NCI-H460 (cell line): ENCODE data around the gene ZNF580. TPM values are rescaled to one million over a fixed set of nuclear protein-coding genes. Genes with fewer than 3 reads are reported as not detected.
A peak's percentile ranks its signal among the peaks of the same experiment; 100 is the strongest.

Source experiments
- DNase-seq: peaks from one replicate; pipeline ENCODE4 v3.0.0-alpha.2; 2016; ENCODE audit warnings: low read depth; ENCODE audit errors: extremely low read depth
- total RNA-seq: library from RNA; depleted of rRNA; stranded (reverse); fragments of >200 nt; shearing (Covaris generic); gene quantifications from 2 replicates; pipeline ENCODE4 v1.2.3, GENCODE V29; 2014

Gene ZNF580
- total RNA-seq, 1 experiment from 2014 or later, result 8.9 TPM

DNA sequence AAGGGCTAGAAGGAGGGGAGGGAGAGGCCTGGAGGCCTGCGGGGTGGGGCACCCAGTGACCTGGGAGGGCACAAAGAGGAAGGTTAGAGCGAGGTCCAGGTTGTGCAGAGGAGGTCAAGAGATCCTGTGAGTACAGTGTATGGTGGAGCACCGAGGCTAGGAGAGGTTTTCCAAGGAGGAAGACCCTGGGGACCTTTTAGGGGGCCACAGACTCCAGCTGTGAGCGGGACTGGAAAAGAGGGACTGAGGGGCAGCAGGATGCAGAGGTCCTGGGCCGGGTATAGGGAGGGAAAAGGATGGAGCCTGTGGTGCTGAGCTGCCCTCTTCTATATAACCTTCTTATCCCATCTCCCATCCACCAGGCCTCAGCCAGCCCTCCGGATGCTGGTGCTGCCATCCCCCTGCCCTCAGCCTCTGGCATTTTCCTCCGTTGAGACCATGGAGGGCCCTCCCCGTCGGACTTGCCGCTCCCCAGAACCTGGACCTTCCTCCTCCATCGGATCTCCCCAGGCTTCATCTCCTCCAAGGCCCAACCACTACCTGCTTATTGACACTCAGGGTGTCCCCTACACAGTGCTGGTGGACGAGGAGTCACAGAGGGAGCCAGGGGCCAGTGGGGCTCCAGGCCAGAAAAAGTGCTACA, 3.5 kb downstream of the ZNF580 start:
- DNase-seq, result no peak

DNA sequence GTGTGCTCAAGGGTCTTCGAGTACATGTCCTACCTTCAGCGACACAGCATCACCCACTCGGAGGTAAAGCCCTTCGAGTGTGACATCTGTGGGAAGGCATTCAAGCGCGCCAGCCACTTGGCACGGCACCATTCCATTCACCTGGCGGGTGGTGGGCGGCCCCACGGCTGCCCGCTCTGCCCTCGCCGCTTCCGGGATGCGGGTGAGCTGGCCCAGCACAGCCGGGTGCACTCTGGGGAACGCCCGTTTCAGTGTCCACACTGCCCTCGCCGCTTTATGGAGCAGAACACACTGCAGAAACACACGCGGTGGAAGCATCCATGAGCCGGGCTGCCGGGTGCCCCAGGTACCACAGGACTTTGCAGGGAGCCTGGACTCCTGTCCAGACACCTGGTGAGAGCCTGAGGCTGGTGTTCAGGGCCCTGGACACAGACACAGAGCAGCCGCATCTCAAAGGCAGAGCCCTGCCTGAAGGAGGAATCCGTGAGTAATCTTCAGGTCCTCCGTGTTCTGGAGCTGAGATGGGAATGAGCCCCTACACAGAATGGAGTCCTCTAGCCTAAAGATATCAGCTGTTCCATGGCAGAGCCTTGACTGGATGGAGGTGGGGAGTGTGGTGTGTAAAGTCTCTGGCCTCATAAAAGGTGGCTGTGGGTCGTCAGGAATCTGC, 4.2 kb downstream of the ZNF580 start:
- DNase-seq, result no peak

DNA sequence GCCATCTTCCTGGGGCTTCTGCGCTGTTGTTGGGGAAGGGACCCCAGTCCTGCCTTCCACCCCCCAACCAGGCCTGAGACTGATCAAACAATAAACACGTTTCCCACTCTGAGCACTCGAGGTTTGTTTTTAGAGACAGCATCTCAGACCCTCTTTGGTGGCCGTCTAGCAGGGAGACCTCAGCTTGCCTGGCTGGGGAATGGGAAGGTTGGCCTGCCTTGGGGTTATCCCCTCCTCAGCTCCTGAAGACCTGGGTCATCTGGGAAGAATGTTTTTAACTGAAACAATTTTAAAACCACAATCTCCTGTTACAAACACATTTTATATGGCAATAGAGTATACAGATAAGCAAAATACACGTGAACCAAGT, 4.7 kb downstream of the ZNF580 start:
- DNase-seq, result no peak

DNA sequence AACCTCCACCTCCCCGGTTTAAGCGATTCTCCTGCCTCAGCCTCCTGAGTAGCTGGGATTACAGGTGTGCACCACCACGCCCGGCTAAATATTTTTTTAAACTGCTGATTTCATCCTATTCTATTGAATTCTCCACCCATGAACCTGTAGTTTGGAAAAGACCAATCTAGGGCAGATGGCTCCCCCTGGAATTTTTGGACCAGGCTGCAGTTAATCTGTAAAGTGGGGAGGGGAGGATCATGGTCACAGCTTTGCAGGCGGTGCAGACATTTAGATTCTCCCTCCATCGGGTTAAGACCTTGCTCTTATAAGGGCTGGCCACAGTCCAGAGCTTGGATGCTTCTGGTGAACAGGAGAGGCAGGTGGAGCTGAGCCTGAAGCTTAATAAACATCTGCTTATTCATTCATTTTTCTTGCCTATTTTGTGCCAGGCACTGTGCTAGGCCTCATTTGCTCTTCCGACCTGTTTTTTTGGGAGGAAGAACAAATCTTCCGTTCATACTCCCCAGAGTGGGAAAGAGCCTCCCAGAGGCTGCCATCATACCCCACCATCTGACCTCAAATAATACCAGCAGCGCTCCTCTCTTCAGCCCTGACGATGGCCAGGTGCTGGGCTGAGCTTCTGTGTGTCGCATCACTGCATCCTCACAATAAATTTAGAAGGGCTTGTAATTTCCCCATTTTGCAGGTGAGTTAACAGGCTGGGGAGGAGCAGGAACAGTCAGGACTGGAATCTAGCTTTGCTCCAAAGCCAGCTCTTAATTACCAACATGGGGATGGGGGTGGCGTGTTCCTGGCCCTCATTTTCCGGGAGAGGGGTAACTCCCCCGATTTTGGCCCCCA, 6.3 kb downstream of the ZNF580 start:
- no peak for DNase-seq

DNA sequence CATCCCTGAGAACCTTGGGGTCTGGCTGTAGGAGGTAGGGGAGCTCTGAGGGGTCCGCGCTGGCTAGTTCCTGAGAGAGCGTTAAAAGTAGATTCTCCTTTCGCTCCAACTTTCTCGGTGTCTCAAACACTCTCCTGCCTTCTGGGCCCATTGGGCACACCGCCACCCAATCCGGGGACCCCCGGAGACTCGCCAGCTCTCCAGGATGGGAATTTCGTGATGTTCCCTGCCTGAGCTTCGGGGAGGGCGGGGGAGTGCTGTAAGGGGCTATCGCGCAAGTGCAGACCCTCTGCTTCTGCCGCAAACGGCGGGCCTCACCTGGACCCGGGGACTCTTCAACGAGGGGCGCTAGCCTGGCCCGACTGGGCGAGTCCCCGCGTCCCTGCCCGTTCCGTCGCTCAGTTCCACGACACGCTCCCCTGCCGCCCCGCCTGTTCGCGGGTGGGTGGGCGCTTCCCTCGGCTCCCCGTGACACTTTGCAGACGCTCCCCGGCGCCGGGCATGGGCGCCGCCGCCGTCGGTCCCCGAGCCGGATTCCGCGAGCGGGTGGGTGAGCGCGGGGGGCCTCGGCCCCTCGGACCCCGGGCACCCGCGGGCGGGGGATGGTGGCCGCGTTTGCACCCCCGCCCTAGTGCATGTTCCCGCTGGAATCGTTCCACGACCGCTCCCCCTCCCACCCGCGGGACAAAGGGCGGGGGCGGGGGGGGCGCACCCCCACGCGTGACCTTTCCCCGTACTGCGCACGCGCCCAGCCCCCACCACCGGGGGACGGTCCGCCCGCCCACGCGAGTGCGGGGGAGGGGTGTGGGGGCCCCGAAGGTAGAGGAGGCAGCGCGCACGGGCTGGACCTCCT, 7.2 kb downstream of the ZNF580 start, which contains the start of gene CCDC106:
CCDC106 (plus strand) TSS at position 481 of the 853 bp plus-strand sequence. CDS start 835 bp downstream, outside the sequence.
- DNase-seq, result no peak

DNA sequence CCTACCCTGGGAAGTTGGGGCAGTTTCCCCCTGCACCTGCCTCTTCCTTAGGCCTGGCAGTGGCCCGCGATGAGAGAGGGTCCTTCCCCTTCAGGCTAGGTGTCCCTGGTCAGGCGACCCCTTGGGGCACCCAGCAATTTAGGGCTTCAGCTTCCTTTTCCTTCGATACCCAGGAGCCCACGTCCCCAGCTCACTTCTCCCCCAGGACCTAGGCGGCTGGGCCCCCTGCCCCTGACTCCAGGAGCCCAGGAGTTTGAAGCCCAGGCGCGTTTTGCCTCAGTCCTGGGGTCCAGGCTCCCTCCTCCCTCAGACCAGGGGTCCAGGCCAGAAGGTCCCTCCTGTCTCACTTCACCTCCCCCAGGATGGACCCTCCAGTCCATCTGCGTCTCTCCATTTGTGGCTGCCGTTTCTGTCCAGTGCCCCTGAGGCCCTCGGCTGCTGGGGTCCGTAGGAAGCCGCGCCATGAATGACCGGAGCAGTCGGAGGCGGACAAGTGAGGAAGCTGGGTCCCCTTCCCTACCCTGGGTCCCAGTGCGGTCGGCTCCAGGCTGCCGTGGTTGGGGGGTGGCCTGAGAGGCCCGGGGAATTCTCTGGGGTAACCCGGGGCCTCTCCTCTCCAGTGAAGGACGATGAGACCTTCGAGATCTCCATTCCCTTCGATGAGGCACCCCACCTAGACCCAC, 7.9 kb downstream of the ZNF580 start:
- no peak for DNase-seq

DNA sequence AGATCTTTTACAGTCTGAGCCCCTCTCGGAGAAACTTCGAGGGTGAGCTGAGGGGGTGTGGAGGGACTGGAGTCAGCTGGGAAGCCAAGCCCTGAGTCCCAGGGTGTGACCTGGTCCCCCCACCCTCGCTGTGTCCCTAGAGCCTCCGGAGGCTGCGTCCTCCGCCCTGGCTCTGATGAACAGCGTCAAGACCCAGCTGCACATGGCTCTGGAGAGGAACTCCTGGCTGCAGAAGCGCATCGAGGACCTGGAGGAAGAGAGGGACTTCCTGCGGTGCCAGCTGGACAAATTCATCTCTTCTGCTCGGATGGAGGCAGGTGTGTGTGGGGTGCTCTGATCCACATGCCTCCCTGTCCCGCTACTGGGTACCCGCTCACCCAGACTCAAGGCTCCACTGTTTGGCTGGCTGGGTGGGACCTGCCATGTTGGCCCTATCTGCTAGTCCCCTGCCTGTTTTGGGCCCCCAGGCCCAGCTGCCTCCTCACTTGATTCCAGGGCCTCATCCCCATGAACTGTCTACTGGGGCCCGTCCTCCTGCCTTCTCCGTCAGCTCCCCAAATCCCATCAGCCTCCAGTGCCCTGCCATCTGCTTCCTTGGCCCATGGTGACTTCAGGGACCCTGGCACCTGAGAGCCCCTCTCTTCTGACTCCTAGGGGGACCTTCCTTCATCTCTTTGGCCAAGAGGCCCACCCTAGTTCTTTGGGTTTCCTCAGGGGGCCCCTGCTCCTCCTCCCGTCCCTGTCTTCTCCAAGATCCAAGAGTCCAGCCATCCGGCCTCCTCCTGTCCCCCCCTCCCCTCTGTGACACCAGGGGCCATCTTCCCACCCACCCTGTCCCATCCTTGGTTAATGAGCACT, 8.7 kb downstream of the ZNF580 start:
- DNase-seq, result no peak

DNA sequence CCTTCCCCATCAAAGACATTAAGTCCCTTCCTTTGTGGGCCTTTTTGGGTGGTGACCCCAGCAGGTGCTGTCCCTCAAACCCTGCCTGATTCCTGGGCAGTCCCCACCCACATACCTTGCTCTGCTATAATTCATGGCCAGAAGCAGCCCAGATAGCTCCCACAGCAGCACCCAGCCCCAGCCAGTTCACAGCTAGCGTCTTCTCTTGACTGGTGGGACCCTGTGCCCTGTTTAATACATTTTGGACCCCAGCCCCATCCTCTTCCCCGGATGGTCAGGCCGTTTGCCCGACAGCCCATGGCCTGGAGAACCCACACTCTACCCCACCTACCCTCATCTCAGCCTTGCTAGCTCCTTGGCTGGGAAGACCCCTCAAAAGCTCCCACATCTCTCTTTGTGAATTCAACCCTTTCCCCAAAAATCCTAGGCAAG, 9.3 kb downstream of the ZNF580 start:
- DNase-seq, result no peak

DNA sequence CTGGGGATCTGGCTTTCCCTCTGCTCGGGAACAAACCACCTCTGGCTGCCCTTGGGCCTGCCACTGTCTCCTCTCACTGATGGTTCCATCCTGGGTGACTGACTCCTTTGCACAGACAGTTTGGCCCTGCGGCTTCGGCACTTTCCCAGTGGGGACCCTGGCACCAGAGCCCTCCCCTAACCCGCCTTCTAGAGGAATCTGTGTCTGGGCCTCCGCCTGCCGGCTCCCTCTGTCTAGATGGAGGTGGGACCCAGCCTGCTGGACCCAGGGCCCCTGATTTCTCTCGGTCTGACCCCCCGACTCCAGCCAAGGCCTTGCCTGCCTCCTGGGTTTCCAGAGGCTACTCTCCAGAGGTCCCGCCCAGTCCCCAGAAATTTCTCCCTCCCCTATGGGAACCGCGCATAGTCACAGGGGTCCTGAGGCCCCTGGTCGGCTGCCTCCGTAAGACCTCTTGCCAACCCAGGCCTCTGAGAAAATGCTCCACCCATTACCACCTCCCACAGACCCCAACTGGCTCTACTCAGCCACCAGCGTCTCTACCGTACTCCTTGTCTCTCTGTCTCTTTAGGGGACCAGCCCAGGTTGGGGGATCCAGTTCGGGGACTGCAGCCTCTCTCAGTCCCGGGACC, 9.9 kb downstream of the ZNF580 start:
- DNase-seq, result no peak

DNA sequence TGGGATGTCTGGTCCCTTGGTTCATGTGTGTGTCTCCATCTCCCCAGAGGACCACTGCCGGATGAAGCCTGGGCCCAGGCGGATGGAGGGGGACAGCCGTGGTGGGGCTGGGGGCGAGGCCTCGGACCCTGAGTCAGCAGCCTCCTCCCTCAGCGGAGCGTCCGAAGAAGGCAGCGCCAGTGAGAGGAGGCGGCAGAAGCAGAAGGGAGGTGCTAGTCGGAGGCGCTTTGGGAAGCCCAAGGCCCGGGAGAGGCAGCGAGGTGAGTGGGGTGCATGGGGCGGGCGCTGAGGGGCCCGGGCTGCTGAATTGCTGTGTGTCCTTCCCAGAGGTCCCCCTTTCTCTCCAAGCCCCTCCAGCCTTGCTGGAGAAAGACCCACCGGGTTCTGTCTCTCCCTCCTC, 10.4 kb downstream of the ZNF580 start:
- DNase-seq, result no peak

DNA sequence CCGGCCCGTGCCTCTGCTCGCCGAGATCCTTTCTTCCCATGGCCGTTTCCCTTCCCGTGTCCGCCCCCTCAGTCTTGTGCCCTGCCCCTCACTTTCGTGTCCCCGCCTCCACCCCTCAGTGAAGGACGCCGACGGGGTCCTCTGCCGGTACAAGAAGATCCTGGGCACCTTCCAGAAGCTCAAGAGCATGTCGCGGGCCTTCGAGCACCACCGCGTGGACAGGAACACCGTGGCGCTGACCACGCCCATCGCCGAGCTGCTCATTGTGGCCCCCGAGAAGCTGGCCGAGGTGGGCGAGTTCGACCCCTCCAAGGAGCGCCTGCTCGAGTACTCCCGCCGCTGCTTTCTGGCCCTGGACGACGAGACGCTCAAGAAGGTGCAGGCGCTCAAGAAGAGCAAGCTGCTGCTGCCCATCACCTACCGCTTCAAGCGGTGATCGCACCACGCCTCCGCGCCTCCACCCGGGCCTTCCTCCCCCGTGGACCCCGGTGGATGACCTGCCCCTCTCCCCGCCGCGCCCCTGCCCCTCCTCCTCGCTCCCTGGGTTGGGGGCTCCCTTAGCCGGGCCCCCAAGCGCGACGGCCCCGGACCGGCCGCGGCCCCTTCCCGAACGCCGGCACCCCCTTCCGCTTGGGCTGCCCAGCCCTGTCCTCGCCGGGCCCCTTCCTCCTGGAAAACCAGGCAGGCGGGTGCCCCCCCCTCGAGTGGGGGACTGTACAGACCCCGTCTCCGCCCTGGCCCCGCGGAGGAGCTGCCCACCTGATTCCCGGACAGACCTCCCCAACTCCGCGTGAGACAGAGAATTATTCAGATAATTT, 11.7 kb downstream of the ZNF580 start:
- DNase-seq, result no peak

DNA sequence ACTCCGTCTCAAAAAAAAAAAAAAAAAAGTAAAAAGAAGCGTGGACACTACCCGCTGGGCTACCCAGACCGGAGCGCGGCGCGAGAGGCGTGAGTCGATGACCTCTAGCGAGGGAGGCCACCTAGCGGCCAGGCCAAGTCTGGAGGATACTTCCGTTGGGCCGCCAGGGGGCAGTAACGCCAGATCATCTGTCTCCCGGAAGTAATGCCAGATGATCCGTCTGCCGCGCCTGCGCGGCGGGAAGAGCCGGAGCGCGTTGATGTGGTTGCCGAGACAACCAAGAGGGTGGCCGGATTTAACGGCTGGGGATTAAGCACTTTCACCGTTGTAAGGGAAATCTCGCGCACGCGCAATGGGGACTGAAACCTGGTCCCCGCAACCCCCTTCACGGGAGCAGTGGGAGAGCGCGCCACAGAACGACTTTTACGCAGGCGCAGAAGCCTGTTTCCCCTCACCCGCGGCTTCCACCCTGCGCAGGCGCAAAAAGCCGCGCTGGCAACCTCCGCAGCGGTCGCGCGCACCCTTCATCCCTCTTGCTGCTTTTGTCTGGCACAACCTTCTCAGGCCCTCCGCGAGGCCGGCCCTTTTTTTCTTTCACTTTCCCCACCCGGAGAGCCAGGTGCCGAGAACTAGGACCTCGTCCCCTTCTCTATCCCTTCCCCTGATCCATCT, 13.0 kb downstream of the ZNF580 start:
- peak; percentile 96 for DNase-seq

DNA sequence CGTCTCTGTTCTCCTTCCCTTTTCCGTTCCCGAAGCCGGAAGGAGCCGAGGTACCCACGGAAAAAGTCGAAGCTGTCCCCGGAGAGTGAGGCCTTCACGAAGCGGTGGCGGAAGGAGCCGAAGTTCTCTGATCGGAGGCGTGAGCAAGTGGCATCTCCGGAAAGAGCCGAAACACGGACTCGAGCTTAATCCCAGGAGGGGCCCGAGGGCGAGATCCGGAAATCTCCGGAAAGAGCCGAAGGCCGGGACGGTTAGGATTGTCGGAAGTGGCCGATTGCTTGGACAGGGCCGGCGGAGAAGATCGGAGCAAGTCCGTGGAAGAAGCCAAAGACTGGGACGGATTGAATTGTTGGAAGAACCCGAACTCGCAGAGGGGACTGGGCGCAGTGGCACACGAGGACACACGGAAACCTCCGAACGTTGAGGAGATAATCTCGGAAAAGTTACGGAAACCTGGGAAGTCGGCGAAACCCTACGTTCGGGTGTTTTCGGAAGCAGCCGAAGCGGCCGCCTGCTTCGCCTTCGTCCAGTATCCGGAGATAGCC, 13.6 kb downstream of the ZNF580 start:
- peak; percentile 98 for DNase-seq

DNA sequence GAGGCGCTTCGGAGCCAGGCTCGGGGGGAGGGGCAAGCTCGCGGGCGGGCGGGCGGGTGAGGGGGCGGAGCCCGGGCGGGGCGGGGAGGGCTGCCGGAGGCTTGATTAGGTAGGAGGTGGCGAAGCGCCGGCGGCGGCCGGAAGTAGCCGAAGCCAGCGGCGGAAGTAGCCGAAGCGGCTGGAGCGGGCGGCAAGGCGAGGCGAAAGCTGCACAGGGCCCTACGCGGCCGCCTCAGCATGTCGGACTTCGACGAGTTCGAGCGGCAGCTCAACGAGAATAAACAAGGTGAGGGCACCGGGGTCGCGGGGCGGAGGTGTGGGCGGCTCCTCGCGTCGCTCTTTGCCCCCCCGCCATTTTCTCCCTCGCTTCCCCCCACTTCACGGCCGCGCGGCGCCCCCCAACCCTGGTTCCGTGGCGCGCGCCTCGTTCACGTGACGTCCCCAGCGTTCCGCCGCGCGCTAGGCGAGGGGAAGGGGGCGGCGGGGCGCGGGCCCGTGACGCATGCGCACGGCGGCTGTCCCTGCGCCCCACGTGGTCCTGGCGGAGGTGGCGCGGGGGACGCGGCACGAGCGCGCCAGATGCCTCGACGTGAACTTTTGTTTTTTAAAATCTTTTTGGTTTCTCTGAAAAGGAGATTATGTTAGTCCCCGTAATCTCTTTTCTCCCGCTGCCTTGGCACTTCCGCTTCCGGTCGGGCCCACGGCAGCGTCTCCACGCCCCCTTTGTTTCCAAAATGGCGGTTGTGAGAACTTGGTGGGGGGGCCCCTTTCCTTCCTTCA, 14.3 kb downstream of the ZNF580 start, which contains the start of gene U2AF2:
U2AF2 (plus strand) TSS at position 168 of the 780 bp plus-strand sequence; CDS start at position 238, 70 bp downstream.
- peak; percentile 82 for DNase-seq

DNA sequence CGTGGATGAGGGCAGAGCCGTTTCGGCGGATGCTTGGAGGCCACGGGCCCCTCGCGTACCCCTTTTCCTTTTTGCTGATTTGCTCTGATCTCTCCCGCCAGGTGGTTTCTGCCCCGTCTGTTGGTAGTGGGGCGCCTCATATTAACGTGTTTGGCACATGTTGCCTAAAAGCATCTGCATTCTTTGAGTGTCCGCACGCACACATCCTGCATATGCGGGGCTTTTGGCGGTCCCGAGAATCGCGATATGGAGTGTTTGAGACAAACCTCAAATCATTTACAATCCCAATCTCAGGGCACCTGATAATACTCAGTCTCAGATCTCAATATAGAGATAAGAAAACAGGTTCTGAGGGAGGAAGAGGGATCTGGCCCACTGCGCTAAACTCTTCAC, 14.8 kb downstream of the ZNF580 start:
- no peak for DNase-seq

DNA sequence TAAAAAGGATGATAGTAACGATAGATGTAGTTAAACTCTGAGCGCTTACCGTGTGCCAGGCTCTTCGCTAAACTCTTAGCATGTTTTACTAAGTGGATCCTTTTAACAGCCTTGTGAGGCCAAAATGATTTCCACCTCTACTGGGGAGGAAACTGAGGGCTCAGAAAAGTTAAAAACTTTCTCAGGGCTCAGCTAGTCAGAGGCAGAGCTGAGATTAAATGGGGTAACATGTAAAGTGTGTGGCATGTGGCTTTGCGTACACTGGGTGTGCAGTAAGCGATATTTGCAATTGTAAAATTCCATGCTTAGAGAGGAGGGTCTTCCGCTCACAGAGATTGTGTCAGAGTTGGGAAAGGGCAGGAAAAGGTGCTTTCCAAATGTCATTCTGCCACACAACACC, 15.8 kb downstream of the ZNF580 start:
- DNase-seq, result no peak
